ENCODE results near the gene MXD4.

The MXD4 gene

DNA sequence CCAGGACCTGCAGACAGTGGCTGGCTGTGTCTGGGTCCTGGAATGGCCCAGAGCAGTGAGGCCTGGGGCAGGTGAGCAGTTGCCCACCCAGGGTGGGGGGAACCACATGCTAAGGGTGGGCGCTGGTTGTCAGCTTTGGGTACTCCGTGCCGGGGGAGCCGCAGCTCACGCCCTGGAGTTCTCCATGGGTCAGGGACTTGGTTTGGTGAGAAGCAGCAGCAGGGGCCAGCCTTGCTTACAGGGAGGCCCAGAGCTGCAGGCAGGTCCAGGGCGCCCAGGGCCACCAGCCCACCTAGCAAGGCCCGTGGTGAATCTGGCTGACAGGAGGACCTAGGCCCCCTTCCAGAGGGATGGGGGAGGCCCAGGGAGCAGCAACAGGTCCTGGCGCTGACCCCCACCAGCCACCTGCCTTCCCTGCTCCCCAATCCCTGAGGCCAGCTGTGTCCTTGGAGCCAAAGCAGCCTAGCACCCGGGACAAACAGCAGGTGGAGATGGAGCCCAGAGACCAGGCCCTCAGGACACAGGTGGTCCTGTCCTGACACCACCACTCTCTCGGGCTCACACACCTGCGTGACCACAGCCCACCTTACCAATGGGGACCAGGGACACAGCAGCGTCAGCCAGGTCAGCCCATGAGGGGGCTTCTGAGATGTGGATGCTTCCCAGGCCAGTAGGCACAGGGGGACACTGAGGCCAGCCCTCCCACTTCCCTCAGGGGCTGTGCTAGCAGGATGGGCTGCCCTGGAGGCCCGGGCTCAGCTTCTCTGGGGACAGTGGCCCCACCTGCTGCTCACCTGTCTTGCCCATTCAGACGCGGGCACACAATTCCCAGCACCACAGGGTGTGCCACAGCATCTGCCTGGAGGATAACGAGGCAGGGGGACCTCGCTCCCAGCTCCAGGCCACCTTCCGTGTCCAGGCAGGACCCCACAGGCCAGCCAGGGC lies 3.5 kb downstream of the MXD4 start:
- Histone ChIP-seq H3K4me3 (ENCODE audit: low read depth in 1 of 2, low read length in 2 of 2) (no peak overlapping the region), H3K27me3 (ENCODE audit: control insufficient read depth in 1 of 2, insufficient read depth in 2 of 2, low read length in 2 of 2) (no peaks in the 10 kb centered on the region), H3K9me3 (ENCODE audit: low read length) (no peaks in the 10 kb centered on the region), H3K36me3 (ENCODE audit: insufficient read depth, low read length) (peaks cover 20% of the 10 kb centered on the region), H3K9ac (ENCODE audit: low read length) (peak overlapping the region; percentile 25), H3K4me1 (ENCODE audit: insufficient read depth, low read length) (peaks cover 70% of the 10 kb centered on the region), H3K27ac (ENCODE audit: low read depth, low read length) (peak overlapping the region; percentile 82)

DNA sequence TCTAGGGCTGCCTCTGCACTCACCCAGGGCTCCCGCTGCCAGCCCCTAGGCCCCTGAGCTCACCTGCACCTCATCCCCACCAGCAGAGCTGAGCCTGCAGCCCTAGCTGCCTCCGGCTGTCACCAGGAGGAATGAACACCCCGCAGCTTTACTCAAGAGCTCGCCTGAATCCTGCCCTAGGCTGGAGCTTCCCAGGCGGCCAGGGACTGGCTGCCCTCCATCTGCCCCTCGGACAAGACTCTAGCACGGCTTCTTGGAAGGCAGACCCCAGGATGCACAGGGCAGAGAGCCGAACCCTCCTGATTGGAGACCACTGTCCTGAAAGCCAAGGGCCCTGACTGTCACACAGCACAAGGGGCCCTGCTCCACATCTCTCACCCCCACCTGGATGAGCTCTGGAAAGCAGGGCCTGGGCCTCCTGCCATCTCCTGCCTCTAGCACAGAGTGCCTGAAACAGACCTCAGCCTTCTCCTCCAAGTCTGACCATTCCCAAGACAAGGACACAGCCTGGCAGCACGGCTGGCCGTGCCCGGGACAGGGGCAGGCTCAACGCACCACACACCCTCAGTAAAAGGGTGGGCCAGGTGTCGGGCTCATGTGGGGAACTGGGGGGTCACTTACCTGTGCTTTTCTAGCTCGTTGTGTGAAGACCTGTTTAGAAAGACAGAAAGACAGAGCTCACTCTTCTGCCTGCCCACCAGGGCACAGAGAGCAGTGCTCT lies 4.4 kb downstream of the MXD4 start:
- peaks cover 63% of the 10 kb centered on the region for H3K4me1 ChIP-seq (ENCODE audit: insufficient read depth, low read length)
- H3K4me3 ChIP-seq (ENCODE audit: low read depth in 1 of 2, low read length in 2 of 2) = no peak overlapping the region
- H3K9me3 ChIP-seq (ENCODE audit: low read length) = no peaks in the 10 kb centered on the region
- peak overlapping the region; percentile 25 for H3K9ac ChIP-seq (ENCODE audit: low read length)
- peak overlapping the region; percentile 82 for H3K27ac ChIP-seq (ENCODE audit: low read depth, low read length)
- peaks cover 27% of the 10 kb centered on the region for H3K36me3 ChIP-seq (ENCODE audit: insufficient read depth, low read length)
- no peaks in the 10 kb centered on the region for H3K27me3 ChIP-seq (ENCODE audit: control insufficient read depth in 1 of 2, insufficient read depth in 2 of 2, low read length in 2 of 2)

DNA sequence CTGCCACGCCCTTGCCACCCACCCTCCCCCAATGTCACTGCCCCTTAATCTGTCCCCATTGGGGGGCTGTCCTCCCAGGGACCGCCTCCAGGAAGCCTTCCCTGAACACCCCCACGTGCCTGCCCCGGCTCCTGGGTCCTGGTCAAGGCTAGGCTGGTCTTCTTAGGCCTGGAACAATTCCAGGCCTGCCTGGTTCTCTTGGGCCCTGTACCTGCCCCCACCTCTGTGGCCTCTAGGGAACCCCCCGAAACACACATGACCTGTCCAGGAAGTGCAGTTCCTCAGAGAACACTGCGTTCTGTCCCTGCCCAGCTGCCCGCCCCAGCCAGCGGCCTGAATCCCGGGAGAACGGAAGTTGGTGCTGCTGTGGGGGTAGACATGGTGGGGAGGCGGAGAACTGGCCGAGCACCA lies 5.1 kb downstream of the MXD4 start:
- Histone ChIP-seq H3K4me1 (ENCODE audit: insufficient read depth, low read length) (peaks cover 63% of the 10 kb centered on the region), H3K4me3 (ENCODE audit: low read depth in 1 of 2, low read length in 2 of 2) (peak overlapping the region in 1 of 2 donors; percentile 38), H3K36me3 (ENCODE audit: insufficient read depth, low read length) (peaks cover 31% of the 10 kb centered on the region)

DNA sequence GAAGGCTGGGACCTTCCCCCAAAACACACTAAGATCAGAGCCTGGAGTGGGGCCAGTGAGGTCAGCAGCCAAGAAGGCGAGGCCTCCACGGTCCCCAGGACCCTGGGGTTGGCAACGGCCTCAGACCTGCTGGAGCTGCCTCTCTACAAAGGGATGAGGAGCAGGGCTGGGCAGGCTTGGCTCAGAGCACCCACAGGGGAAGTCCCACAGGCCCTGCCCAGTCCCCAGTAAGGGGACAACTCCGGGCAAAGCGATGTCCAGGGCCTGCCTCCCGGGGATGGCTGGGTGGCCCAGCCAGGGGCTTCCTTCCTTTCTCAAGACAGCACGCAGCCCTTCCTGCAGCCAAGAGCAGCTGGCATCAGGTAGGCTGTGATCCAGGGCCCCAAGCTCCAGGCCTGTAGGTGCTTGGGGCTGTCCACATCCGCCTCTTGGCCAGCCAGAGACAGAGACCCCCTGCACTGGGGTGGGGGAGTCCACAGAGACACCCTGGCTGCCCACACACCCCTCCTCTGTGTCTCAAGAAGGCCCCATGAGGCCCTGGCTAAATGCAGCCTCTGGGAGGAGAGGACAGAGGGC lies 5.7 kb downstream of the MXD4 start:
- H3K36me3 ChIP-seq (ENCODE audit: insufficient read depth, low read length) = peaks cover 35% of the 10 kb centered on the region

More for the DNA sequence above, 5.1 kb downstream of the MXD4 start:
- Histone ChIP-seq H3K9me3 (ENCODE audit: low read length) (no peaks in the 10 kb centered on the region), H3K27ac (ENCODE audit: low read depth, low read length) (peak overlapping the region; percentile 82), H3K27me3 (ENCODE audit: control insufficient read depth in 1 of 2, insufficient read depth in 2 of 2, low read length in 2 of 2) (no peaks in the 10 kb centered on the region), H3K9ac (ENCODE audit: low read length) (peak overlapping the region; percentile 15)

GRCh38 chr4:2255501-2256155 lies 6.3 kb downstream of the MXD4 start:
- no peaks in the 10 kb centered on the region for H3K9me3 ChIP-seq (ENCODE audit: low read length)
- H3K36me3 ChIP-seq (ENCODE audit: insufficient read depth, low read length) = peaks cover 41% of the 10 kb centered on the region
- H3K9ac ChIP-seq (ENCODE audit: low read length) = peak overlapping the region; percentile 15
- H3K4me1 ChIP-seq (ENCODE audit: insufficient read depth, low read length) = peaks cover 62% of the 10 kb centered on the region
- H3K27me3 ChIP-seq (ENCODE audit: control insufficient read depth in 1 of 2, insufficient read depth in 2 of 2, low read length in 2 of 2) = no peaks in the 10 kb centered on the region
- peak overlapping the region; percentile 82 for H3K27ac ChIP-seq (ENCODE audit: low read depth, low read length)
- H3K4me3 ChIP-seq (ENCODE audit: low read depth in 1 of 2, low read length in 2 of 2) = peak overlapping the region; percentile 38

More for the DNA sequence above, 5.7 kb downstream of the MXD4 start:
- no peaks in the 10 kb centered on the region for H3K9me3 ChIP-seq (ENCODE audit: low read length)
- H3K27me3 ChIP-seq (ENCODE audit: control insufficient read depth in 1 of 2, insufficient read depth in 2 of 2, low read length in 2 of 2) = no peaks in the 10 kb centered on the region
- H3K4me3 ChIP-seq (ENCODE audit: low read depth in 1 of 2, low read length in 2 of 2) = peak overlapping the region; percentile 38
- H3K4me1 ChIP-seq (ENCODE audit: insufficient read depth, low read length) = peaks cover 63% of the 10 kb centered on the region
- peak overlapping the region; percentile 15 for H3K9ac ChIP-seq (ENCODE audit: low read length)
- peak overlapping the region; percentile 82 for H3K27ac ChIP-seq (ENCODE audit: low read depth, low read length)

GRCh38 chr4:2254665-2255500 lies 7.0 kb downstream of the MXD4 start:
- peak overlapping the region; percentile 82 for H3K27ac ChIP-seq (ENCODE audit: low read depth, low read length)
- no peaks in the 10 kb centered on the region for H3K27me3 ChIP-seq (ENCODE audit: control insufficient read depth in 1 of 2, insufficient read depth in 2 of 2, low read length in 2 of 2)
- peaks cover 54% of the 10 kb centered on the region for H3K4me1 ChIP-seq (ENCODE audit: insufficient read depth, low read length)
- peaks cover 47% of the 10 kb centered on the region for H3K36me3 ChIP-seq (ENCODE audit: insufficient read depth, low read length)
- no peak overlapping the region for H3K4me3 ChIP-seq (ENCODE audit: low read depth in 1 of 2, low read length in 2 of 2)
- no peaks in the 10 kb centered on the region for H3K9me3 ChIP-seq (ENCODE audit: low read length)
- H3K9ac ChIP-seq (ENCODE audit: low read length) = no peak overlapping the region

GRCh38 chr4:2253160-2254084 lies 8.5 kb downstream of the MXD4 start:
- no peak overlapping the region for H3K27ac ChIP-seq (ENCODE audit: low read depth, low read length)
- H3K27me3 ChIP-seq (ENCODE audit: control insufficient read depth in 1 of 2, insufficient read depth in 2 of 2, low read length in 2 of 2) = no peaks in the 10 kb centered on the region
- peaks cover 40% of the 10 kb centered on the region for H3K4me1 ChIP-seq (ENCODE audit: insufficient read depth, low read length)
- no peaks in the 10 kb centered on the region for H3K9me3 ChIP-seq (ENCODE audit: low read length)
- H3K36me3 ChIP-seq (ENCODE audit: insufficient read depth, low read length) = peaks cover 50% of the 10 kb centered on the region
- no peak overlapping the region for H3K4me3 ChIP-seq (ENCODE audit: low read depth in 1 of 2, low read length in 2 of 2)
- no peak overlapping the region for H3K9ac ChIP-seq (ENCODE audit: low read length)

- Histone ChIP-seq H3K4me1 (ENCODE audit: insufficient read depth, low read length) (peaks cover 31% of the 10 kb centered on the region), H3K4me3 (ENCODE audit: low read depth in 1 of 2, low read length in 2 of 2) (no peak overlapping the region), H3K27me3 (ENCODE audit: control insufficient read depth in 1 of 2, insufficient read depth in 2 of 2, low read length in 2 of 2) (no peaks in the 10 kb centered on the region), H3K9ac (ENCODE audit: low read length) (no peak overlapping the region), H3K36me3 (ENCODE audit: insufficient read depth, low read length) (peaks cover 45% of the 10 kb centered on the region), H3K9me3 (ENCODE audit: low read length) (no peaks in the 10 kb centered on the region), H3K27ac (ENCODE audit: low read depth, low read length) (no peak overlapping the region)
Measured at GRCh38 chr4:2252530-2253091, 9.3 kb downstream of the MXD4 start.

DNA sequence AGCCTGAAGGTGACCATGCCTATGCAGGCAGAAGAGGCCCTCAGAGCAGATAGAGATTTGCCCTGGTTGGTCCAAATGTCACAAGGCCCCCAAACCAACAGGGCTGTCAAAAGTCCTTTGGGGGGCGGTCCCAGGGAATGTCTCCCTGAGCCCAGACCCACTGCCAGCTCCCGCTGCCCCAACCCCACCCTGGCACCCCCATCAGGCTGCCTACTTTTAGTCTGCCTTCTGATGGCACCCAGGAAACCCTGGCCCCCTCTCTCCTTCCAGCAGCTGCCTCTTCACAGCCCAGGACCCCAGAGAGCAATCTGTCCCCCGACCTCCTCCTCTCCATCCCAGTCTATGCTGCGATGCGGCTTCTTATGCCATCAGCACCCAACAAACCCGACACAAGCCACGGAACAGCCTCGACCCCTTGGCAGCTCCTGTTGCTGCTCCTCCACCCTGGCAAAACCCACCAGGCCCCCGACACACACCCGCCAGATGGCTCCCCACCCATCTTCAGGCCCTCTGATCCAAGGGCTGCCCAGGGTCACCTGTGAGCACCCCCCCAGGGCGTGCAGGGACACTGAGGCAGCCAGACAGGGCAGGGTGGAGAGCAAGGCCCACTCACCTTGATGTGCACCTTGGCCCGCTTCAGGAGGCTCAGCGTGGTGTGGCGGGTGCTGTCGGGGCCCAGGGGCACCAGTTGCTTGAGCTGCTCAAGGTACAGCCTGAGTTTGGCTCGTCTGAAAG lies 9.9 kb downstream of the MXD4 start:
- H3K27me3 ChIP-seq (ENCODE audit: control insufficient read depth in 1 of 2, insufficient read depth in 2 of 2, low read length in 2 of 2) = no peaks in the 10 kb centered on the region
- no peaks in the 10 kb centered on the region for H3K9me3 ChIP-seq (ENCODE audit: low read length)
- H3K4me1 ChIP-seq (ENCODE audit: insufficient read depth, low read length) = peaks cover 25% of the 10 kb centered on the region
- H3K4me3 ChIP-seq (ENCODE audit: low read depth in 1 of 2, low read length in 2 of 2) = no peak overlapping the region
- peaks cover 42% of the 10 kb centered on the region for H3K36me3 ChIP-seq (ENCODE audit: insufficient read depth, low read length)
- H3K27ac ChIP-seq (ENCODE audit: low read depth, low read length) = no peak overlapping the region
- no peak overlapping the region for H3K9ac ChIP-seq (ENCODE audit: low read length)
